ENCODE data around the gene CYP24A1. TPM values are rescaled to one million over a fixed set of nuclear protein-coding genes. Genes with fewer than 3 reads are reported as not detected.

CYP24A1 gene
- total and polyA plus RNA-seq, 2 of the 8 experiments (the other 6 are each of a cell fraction or from before 2014, with no cell fraction given): not detected

GRCh38 chr20:54116550-54117235 lies 57.1 kb downstream of the CYP24A1 start:
- Histone ChIP-seq H2BK5ac (ENCODE audit: low read depth, low read length) (no peak overlapping the region), H2AFZ (ENCODE audit: low read length) (no peak overlapping the region), H3K18ac (ENCODE audit: extremely low read depth, low read length) (no peak overlapping the region), H3K4me2 (ENCODE audit: insufficient read depth in 1 of 2, low read depth in 2 of 2, low read length in 2 of 2) (no peak overlapping the region), H3K27ac (ENCODE audit: low read depth, low read length) (no peak overlapping the region), H3K4me3 (ENCODE audit: extremely low read depth in 1 of 4, insufficient read depth in 2 of 4, low read depth in 3 of 4, low read length in 4 of 4) (no peak overlapping the region), H4K5ac (ENCODE audit: insufficient read length, low read depth, low read length) (no peak overlapping the region), H3K4ac (replicated peaks; ENCODE audit: insufficient read length, low read depth, low read length) (no peak overlapping the region), H3K36me3 (ENCODE audit: control insufficient read depth in 2 of 4, insufficient read depth in 4 of 4, low read length in 3 of 4) (no peaks in the 10 kb centered on the region), H3K9me3 (ENCODE audit: insufficient read depth in 2 of 2, low read depth in 1 of 2, low read length in 1 of 2) (no peaks in the 10 kb centered on the region), H3K9ac (replicated peaks in 1 of 4; ENCODE audit: extremely low read depth in 1 of 4, low read depth in 3 of 4, low read length in 3 of 4) (no peak overlapping the region), H2AK5ac (ENCODE audit: low read depth, low read length) (no peak overlapping the region), H4K8ac (ENCODE audit: extremely low read depth, insufficient read depth, low read length) (no peak overlapping the region), H2BK12ac (ENCODE audit: low read depth, low read length) (no peak overlapping the region), H3K4me1 (replicated peaks in 1 of 4; ENCODE audit: control insufficient read depth in 3 of 4, insufficient read depth in 4 of 4, low read length in 3 of 4) (no peaks in the 10 kb centered on the region), H3K79me2 (ENCODE audit: control insufficient read depth in 1 of 2, insufficient read depth in 2 of 2, low read length in 2 of 2) (no peaks in the 10 kb centered on the region), H2BK120ac (replicated peaks; ENCODE audit: low read depth, low read length) (no peak overlapping the region), H3K79me1 (ENCODE audit: low read depth, low read length) (no peaks in the 10 kb centered on the region), H4K91ac (replicated peaks; ENCODE audit: insufficient read length, low read length) (no peak overlapping the region), H3K56ac (replicated peaks; ENCODE audit: insufficient read length, low read depth, low read length) (no peak overlapping the region), H2BK20ac (ENCODE audit: low read length) (no peak overlapping the region), H3K23me2 (ENCODE audit: low read depth, low read length) (no peaks in the 10 kb centered on the region; the same call in 1 of the 2 replicates), H4K20me1 (replicated peaks in 1 of 2; ENCODE audit: control insufficient read depth in 1 of 2, insufficient read depth in 2 of 2, low read length in 2 of 2) (no peaks in the 10 kb centered on the region), H3K14ac (ENCODE audit: insufficient read length) (no peak overlapping the region), H3K27me3 (replicated peaks in 1 of 4; ENCODE audit: control insufficient read depth in 3 of 4, extremely low read depth in 1 of 4, insufficient read depth in 3 of 4, low read length in 3 of 4) (no peaks in the 10 kb centered on the region), H3K23ac (ENCODE audit: insufficient read length) (no peak overlapping the region), H2BK15ac (ENCODE audit: low read length) (no peak overlapping the region)
- POLR2A ChIA-PET (ENCODE audit: partially characterized antibody): no interaction called here
- WGBS, 2 experiments (ENCODE audit: extremely low coverage in 1 of 2, insufficient coverage in 1 of 2, insufficient read length in 1 of 2, insufficient replicate concordance in 2 of 2, low coverage in 1 of 2, low lambda C conversion rate in 2 of 2, missing lambda C conversion rate in 1 of 2): 84% methylated on average over 4 of the region's 4 CpGs; no CpG with 5 or more reads in 1 of the 2 experiments
- no peak for DNase-seq (ENCODE audit: low read depth in 1 of 2, low spot score in 2 of 2)
- CTCF ChIA-PET (ENCODE audit: partially characterized antibody): interaction anchor here (1.2 to 4.9 kb wide), 2 partner anchors 10 to 14 kb away, joined by 3 to 30 read pairs; no protein-coding TSS in a partner anchor
- TF ChIP-seq SRF (IDR thresholded peaks at IDR 0.05; ENCODE audit: low read depth, low read length): no peak
- FAIRE-seq: no peak
